GM21360 (cell line): ENCODE results near the gene IGFBP4.

Experiments
- ATAC-seq: cut with Tn5 transposase; IDR thresholded peaks from one replicate; pipeline ENCODE4 v1.9.1; 2021; ENCODE audit warnings: mild to moderate bottlenecking, moderate library complexity; ENCODE audit not compliant: unreplicated experiment

IGFBP4 gene

DNA sequence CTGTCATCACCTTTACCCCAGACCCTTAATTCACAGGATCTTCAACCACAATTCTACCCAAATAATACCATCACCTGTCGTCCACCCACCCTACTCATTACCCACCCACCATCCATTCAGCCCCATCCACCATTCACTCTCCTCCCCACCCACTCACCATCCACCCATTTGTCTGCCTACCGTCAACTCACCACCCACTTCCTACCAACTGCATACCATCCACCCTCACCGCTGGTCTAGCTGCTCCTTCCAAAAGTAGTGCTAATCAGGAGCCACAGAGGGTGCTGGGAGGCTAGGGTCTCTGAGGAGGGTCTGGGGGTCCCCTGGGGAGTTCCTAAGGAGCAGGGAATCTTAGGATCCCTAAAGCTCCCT, 12.0 kb upstream of the IGFBP4 start:
- no peak for ATAC-seq

GRCh38 chr17:40432864-40433528, 10.3 kb upstream of the IGFBP4 start:
- no peak for ATAC-seq

DNA sequence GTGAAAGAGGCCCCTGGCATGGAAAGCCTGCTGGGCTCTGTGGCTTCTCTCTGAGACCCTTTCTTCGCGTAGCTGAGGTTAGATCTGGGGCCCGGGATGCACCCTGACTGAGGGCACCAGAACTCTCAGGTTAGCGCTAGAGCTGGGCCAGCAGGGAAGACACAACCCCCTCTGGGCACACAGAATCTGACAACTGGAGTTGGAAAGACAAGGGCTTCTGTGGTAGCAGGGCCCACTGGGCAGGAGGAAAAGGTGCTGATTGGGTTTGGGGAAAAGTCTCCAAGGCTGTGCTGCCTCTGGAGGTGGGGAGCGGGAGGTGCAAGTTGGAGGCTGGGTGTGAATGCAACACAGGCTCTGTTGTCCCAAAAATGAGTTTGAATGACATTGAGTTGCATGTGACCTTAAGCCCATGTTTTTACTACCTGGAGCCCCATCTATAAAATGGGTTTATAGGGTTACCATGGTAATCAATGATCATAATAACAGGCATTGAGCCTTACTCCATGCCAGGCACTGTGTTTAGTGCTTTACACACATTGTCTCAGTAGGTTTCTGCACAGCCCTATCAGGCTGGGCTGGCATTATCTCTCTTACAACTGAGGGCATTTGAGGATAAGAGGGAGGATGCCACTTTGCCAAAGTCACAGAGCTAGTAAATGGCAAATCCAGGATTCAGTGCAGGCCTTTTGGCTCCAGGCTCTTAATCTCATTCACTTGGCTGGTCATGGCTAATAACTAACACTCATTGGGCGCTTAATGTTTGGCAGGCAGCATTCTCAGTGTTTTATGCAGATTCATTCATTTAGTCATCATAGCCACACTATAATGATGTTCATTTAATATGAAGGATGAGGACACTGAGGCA, 9.5 kb upstream of the IGFBP4 start:
- ATAC-seq, result no peak

DNA sequence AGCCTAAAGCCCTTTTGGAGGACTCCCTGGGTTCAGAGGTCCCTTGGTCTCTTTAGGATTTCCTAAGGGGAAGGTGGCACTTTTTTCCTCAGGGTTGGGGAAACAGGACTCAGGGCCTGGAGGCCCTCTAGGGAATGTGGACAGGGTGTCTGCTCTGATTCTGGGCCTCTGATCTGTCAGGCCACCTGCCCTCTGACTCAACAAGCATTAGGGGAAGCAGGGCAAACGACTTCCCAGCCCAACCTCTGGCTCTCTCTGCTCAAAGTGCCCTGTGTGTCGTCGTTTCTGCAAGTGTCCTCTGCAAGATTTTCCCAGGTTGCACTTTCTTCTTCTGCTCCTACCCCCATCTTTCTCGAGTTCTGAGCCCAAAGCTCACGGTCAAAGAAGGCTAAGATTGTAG, 6.6 kb upstream of the IGFBP4 start:
- ATAC-seq, result no peak

DNA sequence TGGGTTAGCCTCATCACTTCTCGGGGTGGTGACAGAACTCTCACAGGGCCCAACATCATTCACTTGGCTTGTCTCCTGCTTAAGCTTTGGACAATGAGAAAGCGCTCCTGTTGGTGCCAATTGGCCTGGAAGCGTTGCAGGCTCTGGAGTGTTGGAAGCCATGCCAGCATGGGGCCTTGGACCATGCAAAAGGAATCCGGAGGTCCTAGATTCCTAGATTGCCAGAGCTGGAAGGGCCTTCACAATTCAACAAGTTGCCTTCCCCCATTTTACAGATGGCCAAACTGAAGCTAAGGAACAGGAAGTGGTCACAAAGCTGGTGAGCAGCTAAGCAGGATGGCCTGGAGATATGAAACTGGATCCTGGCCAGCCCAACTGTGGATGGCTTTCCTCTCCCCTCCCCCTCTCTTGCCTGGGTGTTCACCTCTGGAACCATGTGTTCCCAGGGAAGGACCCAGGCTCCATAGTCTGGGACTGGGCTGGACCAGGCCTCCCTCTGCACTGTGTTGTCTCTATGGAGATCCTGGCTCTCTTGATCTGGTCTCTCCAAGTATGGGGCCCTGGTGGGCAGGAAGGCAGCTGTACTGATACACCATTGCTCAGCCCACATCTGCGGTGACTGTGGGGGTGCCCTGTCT, 6.0 kb upstream of the IGFBP4 start:
- ATAC-seq, result no peak

- ATAC-seq, result no peak
Measured at GRCh38 chr17:40440166-40440565, 3.1 kb upstream of the IGFBP4 start.

DNA sequence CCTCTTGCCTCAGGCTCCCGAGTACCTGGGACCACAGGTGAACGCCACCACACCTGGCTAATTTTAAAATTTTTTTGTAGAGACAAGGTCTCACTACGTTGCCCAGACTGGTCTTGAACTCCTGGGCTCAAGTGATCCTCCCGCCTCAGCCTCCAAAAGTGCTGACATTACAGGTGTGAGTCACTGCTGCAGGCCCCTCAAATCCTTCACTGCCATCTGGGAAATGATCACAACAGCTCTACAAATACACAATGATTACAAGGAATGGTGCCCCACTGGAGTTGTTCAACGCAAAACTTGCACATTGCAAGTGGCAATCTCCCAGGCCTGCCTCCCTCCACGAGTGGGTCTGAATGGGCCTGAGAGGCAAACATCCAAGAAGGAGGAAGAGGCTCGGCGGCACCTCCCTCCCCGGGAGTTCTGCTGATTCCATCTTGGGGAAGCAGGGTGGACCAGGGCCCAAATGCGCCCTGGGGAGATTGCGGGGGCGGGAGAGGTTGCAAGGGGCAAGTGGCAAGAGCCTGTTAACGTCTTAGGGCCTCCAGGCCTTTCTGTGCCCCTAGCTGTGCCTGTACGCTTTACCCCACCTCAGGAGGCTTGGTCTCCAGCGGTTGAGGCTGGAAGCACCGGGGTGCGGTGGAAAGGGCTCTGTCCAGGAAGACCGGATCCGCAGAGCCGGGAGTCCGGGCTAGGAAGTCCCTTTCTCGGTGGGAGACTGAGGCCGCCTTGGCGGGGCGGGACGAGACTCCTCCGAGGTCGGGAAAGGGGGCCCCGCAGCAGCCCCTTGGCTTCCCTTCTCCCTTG, 656 bp upstream of the IGFBP4 start:
- ATAC-seq, result no peak

GRCh38 chr17:40443988-40444899, 994 bp downstream of the IGFBP4 start:
- ATAC-seq, result no peak

DNA sequence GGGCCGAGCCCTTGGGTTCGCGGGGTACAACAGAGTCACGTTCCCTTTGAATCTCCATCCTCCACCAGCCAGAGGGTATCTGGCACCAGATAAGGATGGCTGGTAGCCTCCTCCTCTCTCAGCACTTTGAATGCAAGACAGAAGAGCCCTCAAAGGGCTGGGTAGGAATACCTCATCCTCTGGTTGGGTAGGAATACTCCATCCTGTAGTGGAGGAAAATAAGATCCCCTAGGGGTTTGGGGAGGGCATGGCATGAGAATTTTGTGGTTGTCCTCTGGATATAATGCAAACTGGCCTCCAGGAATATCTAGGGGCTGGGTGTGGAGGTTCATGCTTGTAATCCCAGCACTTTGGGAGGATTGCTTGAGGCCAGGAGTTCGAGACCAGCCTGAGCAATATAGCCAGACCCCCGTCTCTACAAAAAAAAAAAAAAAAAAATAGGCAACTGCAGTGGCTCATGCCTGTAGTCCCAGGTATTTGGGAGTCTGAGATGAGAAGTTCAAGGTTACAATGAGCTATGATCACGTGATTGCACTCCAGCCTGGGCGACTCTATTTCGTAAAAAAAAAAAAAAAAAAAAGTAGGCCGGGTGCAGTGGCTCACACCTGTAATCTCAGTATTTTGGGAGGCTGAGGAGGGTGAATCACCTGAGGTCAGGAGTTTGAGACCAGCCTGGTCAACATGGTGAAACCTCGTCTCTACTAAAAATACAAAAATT, 2.7 kb downstream of the IGFBP4 start:
- no peak for ATAC-seq

- no peak for ATAC-seq
Measured at GRCh38 chr17:40447148-40447644, 3.9 kb downstream of the IGFBP4 start.

DNA sequence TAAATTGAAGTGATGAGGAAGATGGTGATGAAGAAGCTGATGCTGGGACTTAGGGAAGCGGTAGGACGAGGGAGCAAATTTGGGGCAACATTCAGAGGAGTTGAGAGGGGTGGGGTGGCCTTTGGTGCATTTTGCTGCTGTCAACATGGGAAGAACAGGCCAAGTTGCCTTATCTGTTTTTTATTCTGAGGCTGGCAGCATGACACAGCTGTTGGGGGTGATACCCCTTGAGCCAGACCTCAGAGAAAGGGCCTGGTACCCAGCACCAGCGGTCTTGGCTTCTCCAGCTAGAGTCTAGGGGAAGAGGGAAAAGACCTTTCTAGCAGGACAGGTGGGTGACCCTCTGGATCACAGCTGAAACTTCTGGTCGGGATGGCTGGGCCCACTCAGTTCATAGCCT, 4.6 kb downstream of the IGFBP4 start:
- no peak for ATAC-seq

DNA sequence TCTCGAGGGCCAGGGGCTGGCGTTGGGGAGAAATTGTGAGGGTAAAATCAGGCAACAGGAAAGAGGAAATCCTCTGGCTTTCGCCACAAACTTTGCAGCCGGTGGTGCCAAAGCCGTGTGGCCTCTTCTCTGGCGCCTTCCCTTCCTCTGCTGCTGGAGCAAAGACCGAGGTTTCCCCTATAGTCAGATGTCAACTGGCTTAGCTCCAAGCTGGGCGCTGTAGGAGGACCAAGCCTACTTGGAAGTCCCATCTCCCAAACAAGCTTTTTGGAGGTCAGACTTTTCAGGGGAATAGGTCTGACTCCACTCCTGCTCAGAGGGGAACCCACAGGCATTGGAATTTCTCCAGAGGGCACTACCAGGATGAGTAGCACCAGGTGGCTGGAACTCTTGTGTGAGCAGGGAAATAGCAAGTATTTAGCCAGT, 5.0 kb downstream of the IGFBP4 start:
- no peak for ATAC-seq

GRCh38 chr17:40448639-40449261, 5.5 kb downstream of the IGFBP4 start:
- ATAC-seq, result no peak

GRCh38 chr17:40450175-40450574, 6.9 kb downstream of the IGFBP4 start:
- no peak for ATAC-seq

DNA sequence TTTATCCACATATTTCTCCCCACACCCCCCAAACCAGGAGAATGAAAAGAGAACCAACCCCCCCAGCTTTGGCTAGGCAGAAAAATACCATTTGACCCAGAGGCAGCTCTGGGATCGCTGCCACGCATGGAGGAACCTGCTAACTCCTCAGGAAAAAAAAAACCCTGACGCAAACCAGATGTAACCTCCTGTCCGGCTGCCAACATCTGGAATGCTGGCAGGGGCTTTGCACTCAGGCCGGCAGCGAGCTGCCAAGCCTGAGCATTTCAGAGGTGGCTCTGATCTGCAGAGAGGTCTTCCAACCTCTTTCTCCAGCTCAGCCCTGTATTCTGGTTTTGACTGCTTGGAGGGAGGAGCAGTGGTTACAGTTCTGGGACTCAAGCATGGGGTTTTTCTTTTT, 8.2 kb downstream of the IGFBP4 start:
- ATAC-seq, result no peak

GRCh38 chr17:40452216-40452787, 9.1 kb downstream of the IGFBP4 start:
- ATAC-seq, result no peak

DNA sequence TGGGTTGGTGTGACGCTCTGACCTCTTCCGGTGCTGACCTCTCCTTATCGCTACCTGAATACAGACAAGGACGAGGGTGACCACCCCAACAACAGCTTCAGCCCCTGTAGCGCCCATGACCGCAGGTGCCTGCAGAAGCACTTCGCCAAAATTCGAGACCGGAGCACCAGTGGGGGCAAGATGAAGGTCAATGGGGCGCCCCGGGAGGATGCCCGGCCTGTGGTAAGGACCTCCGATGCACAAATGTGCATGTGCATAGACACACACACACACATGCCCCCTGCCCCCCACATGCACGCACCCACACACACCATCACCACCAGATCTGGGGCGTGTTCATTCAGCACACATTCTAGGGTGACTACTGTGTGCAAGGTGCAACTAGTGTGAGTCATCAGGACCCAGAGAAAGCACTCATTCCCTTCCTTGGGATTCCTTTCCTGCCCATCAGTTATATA, 9.7 kb downstream of the IGFBP4 start:
- no peak for ATAC-seq

DNA sequence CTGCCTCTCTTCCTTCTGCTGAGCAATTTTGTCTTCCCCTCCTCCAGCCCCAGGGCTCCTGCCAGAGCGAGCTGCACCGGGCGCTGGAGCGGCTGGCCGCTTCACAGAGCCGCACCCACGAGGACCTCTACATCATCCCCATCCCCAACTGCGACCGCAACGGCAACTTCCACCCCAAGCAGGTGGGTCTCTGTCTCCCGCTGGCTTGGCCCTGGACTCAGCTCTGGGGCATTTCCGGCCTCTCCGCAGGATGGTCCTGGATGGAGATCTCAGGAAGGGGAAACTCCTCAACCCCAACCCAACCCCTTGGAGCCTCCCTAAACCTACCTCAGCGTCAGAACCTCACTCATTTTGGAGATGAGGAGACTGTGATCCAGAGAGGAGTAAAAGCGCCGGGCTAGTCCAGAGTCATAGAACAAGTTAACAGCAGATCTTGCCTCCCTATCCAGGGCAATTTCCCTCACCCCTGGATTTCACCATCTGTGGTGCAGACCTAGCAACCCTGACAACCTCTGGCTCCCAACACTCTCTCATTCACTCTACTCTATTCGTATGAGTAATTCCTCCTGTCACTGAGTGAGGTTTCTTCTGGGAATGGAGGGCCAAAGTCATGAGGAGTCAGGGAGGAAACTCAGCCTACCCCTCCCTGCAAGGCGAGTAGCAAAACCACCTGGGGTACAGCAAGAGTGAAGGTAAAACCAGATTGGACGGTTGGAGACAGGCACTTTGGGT, 10.8 kb downstream of the IGFBP4 start:
- ATAC-seq, result no peak
